ENCODE data around the gene ST6GALNAC1. TPM values are rescaled to one million over a fixed set of nuclear protein-coding genes. Genes with fewer than 3 reads are reported as not detected.

The ST6GALNAC1 gene
- total and polyA plus RNA-seq, 10 of the 15 experiments (the other 5 are each of a cell fraction or from before 2014, with no cell fraction given): 0.08 TPM; not detected in 9

DNA sequence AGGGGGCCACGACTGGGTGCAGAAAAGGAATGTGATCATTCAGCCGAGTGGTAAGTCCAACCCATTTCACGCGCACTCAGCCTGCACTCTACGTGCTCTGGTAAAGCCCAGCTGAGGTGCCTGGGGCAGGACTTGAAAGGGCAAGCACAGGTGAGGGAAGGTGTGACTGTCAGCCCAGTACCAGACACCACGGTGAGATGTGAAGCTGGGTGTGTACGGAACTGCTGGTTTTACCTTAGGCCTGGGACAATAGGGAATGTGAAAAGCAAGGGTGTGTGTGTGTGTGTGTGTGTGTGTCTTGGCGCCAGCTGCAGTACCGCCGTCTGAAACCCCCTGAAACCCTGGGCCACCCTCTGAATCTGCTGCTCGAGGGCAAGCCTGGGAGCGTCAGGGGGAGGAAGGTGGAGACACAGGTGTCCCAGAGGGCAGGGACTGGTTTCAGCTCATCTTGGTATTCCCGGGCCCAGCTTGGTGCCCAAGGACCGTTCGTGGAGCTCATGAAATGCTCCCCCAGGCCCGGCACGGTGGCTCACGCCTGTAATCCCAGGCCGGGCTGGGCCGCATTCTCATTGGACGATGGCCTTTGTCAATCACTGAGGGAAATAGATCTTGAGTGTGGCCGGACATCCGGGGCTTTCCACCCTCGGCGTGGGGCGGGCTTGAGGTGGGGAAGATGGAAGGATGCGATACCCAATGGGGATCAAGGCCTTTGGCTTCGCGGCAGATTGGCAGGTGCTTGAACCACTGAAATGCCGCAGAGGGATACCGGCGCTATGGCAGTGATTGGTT, 27.8 kb upstream of the ST6GALNAC1 start (continued):
- TF ChIP-seq, protein P1, sequence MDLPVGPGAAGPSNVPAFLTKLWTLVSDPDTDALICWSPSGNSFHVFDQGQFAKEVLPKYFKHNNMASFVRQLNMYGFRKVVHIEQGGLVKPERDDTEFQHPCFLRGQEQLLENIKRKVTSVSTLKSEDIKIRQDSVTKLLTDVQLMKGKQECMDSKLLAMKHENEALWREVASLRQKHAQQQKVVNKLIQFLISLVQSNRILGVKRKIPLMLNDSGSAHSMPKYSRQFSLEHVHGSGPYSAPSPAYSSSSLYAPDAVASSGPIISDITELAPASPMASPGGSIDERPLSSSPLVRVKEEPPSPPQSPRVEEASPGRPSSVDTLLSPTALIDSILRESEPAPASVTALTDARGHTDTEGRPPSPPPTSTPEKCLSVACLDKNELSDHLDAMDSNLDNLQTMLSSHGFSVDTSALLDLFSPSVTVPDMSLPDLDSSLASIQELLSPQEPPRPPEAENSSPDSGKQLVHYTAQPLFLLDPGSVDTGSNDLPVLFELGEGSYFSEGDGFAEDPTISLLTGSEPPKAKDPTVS (IDR thresholded peaks at IDR 0.05; ENCODE audit: low read depth, low read length): no peak
- TF ChIP-seq, protein P2, sequence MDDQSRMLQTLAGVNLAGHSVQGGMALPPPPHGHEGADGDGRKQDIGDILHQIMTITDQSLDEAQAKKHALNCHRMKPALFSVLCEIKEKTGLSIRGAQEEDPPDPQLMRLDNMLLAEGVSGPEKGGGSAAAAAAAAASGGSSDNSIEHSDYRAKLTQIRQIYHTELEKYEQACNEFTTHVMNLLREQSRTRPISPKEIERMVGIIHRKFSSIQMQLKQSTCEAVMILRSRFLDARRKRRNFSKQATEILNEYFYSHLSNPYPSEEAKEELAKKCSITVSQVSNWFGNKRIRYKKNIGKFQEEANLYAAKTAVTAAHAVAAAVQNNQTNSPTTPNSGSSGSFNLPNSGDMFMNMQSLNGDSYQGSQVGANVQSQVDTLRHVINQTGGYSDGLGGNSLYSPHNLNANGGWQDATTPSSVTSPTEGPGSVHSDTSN (IDR thresholded peaks at IDR 0.05; ENCODE audit: insufficient replicate concordance, low read depth, low read length): peak; percentile 100
- peak; percentile 39; the same call in 1 of the 2 replicates for TF ChIP-seq PAX5 (IDR thresholded peaks at IDR 0.05; ENCODE audit: borderline replicate concordance, low read depth, low read length)
- TF ChIP-seq, protein P3, sequence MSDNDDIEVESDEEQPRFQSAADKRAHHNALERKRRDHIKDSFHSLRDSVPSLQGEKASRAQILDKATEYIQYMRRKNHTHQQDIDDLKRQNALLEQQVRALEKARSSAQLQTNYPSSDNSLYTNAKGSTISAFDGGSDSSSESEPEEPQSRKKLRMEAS (IDR thresholded peaks at IDR 0.05; ENCODE audit: low read depth, low read length): no peak
- TF ChIP-seq BMI1 (IDR thresholded peaks at IDR 0.05; ENCODE audit: borderline replicate concordance): no peak
- no peak for TF ChIP-seq CBX5 (IDR thresholded peaks at IDR 0.05; ENCODE audit: low read depth)
- TF ChIP-seq, protein P4, sequence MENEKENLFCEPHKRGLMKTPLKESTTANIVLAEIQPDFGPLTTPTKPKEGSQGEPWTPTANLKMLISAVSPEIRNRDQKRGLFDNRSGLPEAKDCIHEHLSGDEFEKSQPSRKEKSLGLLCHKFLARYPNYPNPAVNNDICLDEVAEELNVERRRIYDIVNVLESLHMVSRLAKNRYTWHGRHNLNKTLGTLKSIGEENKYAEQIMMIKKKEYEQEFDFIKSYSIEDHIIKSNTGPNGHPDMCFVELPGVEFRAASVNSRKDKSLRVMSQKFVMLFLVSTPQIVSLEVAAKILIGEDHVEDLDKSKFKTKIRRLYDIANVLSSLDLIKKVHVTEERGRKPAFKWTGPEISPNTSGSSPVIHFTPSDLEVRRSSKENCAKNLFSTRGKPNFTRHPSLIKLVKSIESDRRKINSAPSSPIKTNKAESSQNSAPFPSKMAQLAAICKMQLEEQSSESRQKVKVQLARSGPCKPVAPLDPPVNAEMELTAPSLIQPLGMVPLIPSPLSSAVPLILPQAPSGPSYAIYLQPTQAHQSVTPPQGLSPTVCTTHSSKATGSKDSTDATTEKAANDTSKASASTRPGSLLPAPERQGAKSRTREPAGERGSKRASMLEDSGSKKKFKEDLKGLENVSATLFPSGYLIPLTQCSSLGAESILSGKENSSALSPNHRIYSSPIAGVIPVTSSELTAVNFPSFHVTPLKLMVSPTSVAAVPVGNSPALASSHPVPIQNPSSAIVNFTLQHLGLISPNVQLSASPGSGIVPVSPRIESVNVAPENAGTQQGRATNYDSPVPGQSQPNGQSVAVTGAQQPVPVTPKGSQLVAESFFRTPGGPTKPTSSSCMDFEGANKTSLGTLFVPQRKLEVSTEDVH (IDR thresholded peaks at IDR 0.05; ENCODE audit: low read depth, partially characterized antibody): no peak
- no peak for TF ChIP-seq ZNF217 (IDR thresholded peaks at IDR 0.05)
- no peak for TF ChIP-seq EGR1 (IDR thresholded peaks at IDR 0.05; ENCODE audit: borderline replicate concordance in 1 of 2, low read depth in 2 of 2, low read length in 2 of 2)
- 0 out of 2 replicates have a peak, but pooled peaks have one; percentile 11 for TF ChIP-seq IKZF1 (conservative IDR thresholded peaks at IDR 0.05)
- TF ChIP-seq, protein P5, sequence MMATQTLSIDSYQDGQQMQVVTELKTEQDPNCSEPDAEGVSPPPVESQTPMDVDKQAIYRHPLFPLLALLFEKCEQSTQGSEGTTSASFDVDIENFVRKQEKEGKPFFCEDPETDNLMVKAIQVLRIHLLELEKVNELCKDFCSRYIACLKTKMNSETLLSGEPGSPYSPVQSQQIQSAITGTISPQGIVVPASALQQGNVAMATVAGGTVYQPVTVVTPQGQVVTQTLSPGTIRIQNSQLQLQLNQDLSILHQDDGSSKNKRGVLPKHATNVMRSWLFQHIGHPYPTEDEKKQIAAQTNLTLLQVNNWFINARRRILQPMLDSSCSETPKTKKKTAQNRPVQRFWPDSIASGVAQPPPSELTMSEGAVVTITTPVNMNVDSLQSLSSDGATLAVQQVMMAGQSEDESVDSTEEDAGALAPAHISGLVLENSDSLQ (IDR thresholded peaks at IDR 0.05): peak; percentile 100
- TF ChIP-seq, protein P6, sequence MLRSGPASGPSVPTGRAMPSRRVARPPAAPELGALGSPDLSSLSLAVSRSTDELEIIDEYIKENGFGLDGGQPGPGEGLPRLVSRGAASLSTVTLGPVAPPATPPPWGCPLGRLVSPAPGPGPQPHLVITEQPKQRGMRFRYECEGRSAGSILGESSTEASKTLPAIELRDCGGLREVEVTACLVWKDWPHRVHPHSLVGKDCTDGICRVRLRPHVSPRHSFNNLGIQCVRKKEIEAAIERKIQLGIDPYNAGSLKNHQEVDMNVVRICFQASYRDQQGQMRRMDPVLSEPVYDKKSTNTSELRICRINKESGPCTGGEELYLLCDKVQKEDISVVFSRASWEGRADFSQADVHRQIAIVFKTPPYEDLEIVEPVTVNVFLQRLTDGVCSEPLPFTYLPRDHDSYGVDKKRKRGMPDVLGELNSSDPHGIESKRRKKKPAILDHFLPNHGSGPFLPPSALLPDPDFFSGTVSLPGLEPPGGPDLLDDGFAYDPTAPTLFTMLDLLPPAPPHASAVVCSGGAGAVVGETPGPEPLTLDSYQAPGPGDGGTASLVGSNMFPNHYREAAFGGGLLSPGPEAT (IDR thresholded peaks at IDR 0.05; ENCODE audit: low read depth): no peak
- 0 out of 4 replicates have a peak, but pooled peaks of 1 of the 2 experiments have one; percentile 48 for TF ChIP-seq IKZF2 (IDR thresholded peaks at IDR 0.05)
- TF ChIP-seq NR2F1 (conservative IDR thresholded peaks at IDR 0.05): no peak
- TF ChIP-seq, protein P7, sequence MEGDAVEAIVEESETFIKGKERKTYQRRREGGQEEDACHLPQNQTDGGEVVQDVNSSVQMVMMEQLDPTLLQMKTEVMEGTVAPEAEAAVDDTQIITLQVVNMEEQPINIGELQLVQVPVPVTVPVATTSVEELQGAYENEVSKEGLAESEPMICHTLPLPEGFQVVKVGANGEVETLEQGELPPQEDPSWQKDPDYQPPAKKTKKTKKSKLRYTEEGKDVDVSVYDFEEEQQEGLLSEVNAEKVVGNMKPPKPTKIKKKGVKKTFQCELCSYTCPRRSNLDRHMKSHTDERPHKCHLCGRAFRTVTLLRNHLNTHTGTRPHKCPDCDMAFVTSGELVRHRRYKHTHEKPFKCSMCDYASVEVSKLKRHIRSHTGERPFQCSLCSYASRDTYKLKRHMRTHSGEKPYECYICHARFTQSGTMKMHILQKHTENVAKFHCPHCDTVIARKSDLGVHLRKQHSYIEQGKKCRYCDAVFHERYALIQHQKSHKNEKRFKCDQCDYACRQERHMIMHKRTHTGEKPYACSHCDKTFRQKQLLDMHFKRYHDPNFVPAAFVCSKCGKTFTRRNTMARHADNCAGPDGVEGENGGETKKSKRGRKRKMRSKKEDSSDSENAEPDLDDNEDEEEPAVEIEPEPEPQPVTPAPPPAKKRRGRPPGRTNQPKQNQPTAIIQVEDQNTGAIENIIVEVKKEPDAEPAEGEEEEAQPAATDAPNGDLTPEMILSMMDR (IDR thresholded peaks at IDR 0.05 in 2 of 3, conservative IDR thresholded peaks at IDR 0.05 in 1 of 3; ENCODE audit: control insufficient read depth in 2 of 3, extremely low read depth in 1 of 3, insufficient read depth in 1 of 3, low read depth in 3 of 3, low read length in 3 of 3): no peak
- no peak for TF ChIP-seq PAX8 (IDR thresholded peaks at IDR 0.05)
- TF ChIP-seq CHD2 (IDR thresholded peaks at IDR 0.05; ENCODE audit: borderline replicate concordance, low read depth, low read length): peak; percentile 98
- peak; percentile 96 for TF ChIP-seq KLF5 (IDR thresholded peaks at IDR 0.05; ENCODE audit: partially characterized antibody)
